H1 (cell line): ENCODE results near the gene CCDC127. TPM values are rescaled to one million over a fixed set of nuclear protein-coding genes. Genes with fewer than 3 reads are reported as not detected.

Source experiments
- CTCF ChIA-PET: fragments of 300-600 bp; sonication (Branson Sonifier 250); formaldehyde crosslinking; loops from one replicate; lab custom pipeline; 2021; ENCODE audit not compliant: partially characterized antibody; lab: Charles Lee
- POLR2A ChIA-PET: fragments of 300-600 bp; sonication (Branson Sonifier 250); formaldehyde crosslinking; loops from one replicate; lab custom pipeline; 2021; ENCODE audit warnings: inconsistent platforms; ENCODE audit not compliant: partially characterized antibody; lab: Charles Lee
- DNase-seq, 2 experiments: peaks; one replicate each; pipeline versions ENCODE4 v3.0.0 to v3.0.0-alpha.2; 2010 to 2022; ENCODE audit warnings: low spot score in 2 of 2, low read depth in 1 of 2, mixed read lengths in 1 of 2
- FAIRE-seq: peaks from 2 replicates; lab custom pipeline; 2011; peaks lifted over from hg19 to GRCh38; lab: Jason Lieb, UNC
- H2AFZ ChIP-seq: 2 replicates; pipeline ENCODE4 v1.8.1; 2012; ENCODE audit warnings: low read length, inconsistent platforms
- H2AK5ac ChIP-seq: 2 replicates; pipeline ENCODE4 v1.6.1; 2013; ENCODE audit warnings: low read depth, low read length
- H2BK120ac ChIP-seq: replicated peaks from 2 replicates; pipeline ENCODE3; 2013; ENCODE audit warnings: low read depth, low read length, inconsistent platforms
- H2BK12ac ChIP-seq: 2 replicates; pipeline ENCODE4 v1.6.1; 2013; ENCODE audit warnings: low read depth, low read length
- H2BK15ac ChIP-seq: 2 replicates; pipeline ENCODE4 v1.6.1; 2013; ENCODE audit warnings: low read length
- H2BK20ac ChIP-seq: 2 replicates; pipeline ENCODE4 v1.6.1; 2013; ENCODE audit warnings: low read length
- H2BK5ac ChIP-seq: 2 replicates; pipeline ENCODE4 v1.6.1; 2013; ENCODE audit warnings: low read depth, low read length
- H3K14ac ChIP-seq: 2 replicates; pipeline ENCODE4 v1.6.1; 2013; ENCODE audit warnings: inconsistent platforms; ENCODE audit not compliant: insufficient read length
- H3K18ac ChIP-seq: 2 replicates; pipeline ENCODE4 v1.6.1; 2013; ENCODE audit warnings: low read length; ENCODE audit errors: extremely low read depth
- H3K23ac ChIP-seq: 2 replicates; pipeline ENCODE4 v1.6.1; 2013; ENCODE audit warnings: inconsistent platforms; ENCODE audit not compliant: insufficient read length
- H3K23me2 ChIP-seq: 2 replicates; pipeline ENCODE4 v1.6.1; 2013; ENCODE audit warnings: low read depth, low read length
- H3K27ac ChIP-seq: 2 replicates; pipeline ENCODE4 v1.6.1; 2011; ENCODE audit warnings: low read depth, low read length, inconsistent platforms
- H3K27me3 ChIP-seq, 4 experiments: replicated peaks in 1 of 4; 1 replicate in 1 of 4; 2 replicates in 3 of 4; pipeline versions ENCODE4 v1.6.1 to v1.8.1; 2011 to 2013; ENCODE audit warnings: low read length in 3 of 4, mild to moderate bottlenecking in 3 of 4, inconsistent platforms in 2 of 4, mixed read lengths in 2 of 4, moderate library complexity in 1 of 4; ENCODE audit not compliant: control insufficient read depth in 3 of 4, insufficient read depth in 3 of 4; ENCODE audit errors: extremely low read depth in 1 of 4
- H3K36me3 ChIP-seq, 4 experiments: 2 replicates each; pipeline versions ENCODE4 v1.6.1 to v1.8.1; 2011 to 2013; ENCODE audit warnings: mild to moderate bottlenecking in 4 of 4, low read length in 3 of 4, moderate library complexity in 2 of 4, control low read depth in 1 of 4, inconsistent platforms in 1 of 4; ENCODE audit not compliant: insufficient read depth in 4 of 4, control insufficient read depth in 2 of 4
- H3K4ac ChIP-seq: replicated peaks from 2 replicates; pipeline ENCODE3; 2013; ENCODE audit warnings: low read length, low read depth, mixed read lengths, inconsistent platforms; ENCODE audit not compliant: insufficient read length
- H3K4me1 ChIP-seq, 4 experiments: replicated peaks in 1 of 4; 1 replicate in 1 of 4; 2 replicates in 3 of 4; pipeline versions ENCODE4 v1.6.1 to v1.8.1; 2011 to 2013; ENCODE audit warnings: low read length in 3 of 4, inconsistent platforms in 2 of 4, mixed read lengths in 1 of 4; ENCODE audit not compliant: insufficient read depth in 4 of 4, control insufficient read depth in 3 of 4
- H3K4me2 ChIP-seq, 2 experiments: 2 replicates each; pipeline versions ENCODE4 v1.6.1 to v1.8.1; 2011 to 2013; ENCODE audit warnings: low read depth in 2 of 2, low read length in 2 of 2, control low read depth in 1 of 2, inconsistent platforms in 1 of 2, mild to moderate bottlenecking in 1 of 2; ENCODE audit not compliant: insufficient read depth in 1 of 2
- H3K4me3 ChIP-seq, 4 experiments: fragments of 200-600, 300-600 bp in 1 of 4; sonication (generic), shearing (Covaris generic), sonication (Bioruptor Twin) in 1 of 4; 2 replicates each; pipeline versions ENCODE4 v1.5.1 to v1.8.1; 2011 to 2016; ENCODE audit warnings: low read length in 4 of 4, low read depth in 3 of 4, control low read depth in 2 of 4, inconsistent platforms in 2 of 4, mild to moderate bottlenecking in 2 of 4, mixed read lengths in 1 of 4, moderate library complexity in 1 of 4; ENCODE audit not compliant: insufficient read depth in 2 of 4; ENCODE audit errors: extremely low read depth in 1 of 4
- H3K56ac ChIP-seq: replicated peaks from 2 replicates; pipeline ENCODE3; 2013; ENCODE audit warnings: low read depth, mild to moderate bottlenecking, mixed read lengths, low read length, inconsistent platforms; ENCODE audit not compliant: insufficient read length
- H3K79me1 ChIP-seq: 2 replicates; pipeline ENCODE4 v1.6.1; 2013; ENCODE audit warnings: low read depth, low read length, control low read depth
- H3K79me2 ChIP-seq, 2 experiments: 2 replicates each; pipeline versions ENCODE4 v1.6.1 to v1.8.1; 2012 to 2013; ENCODE audit warnings: low read length in 2 of 2, mild to moderate bottlenecking in 2 of 2, inconsistent platforms in 1 of 2; ENCODE audit not compliant: insufficient read depth in 2 of 2, control insufficient read depth in 1 of 2
- H3K9ac ChIP-seq, 4 experiments: replicated peaks in 1 of 4; 1 replicate in 1 of 4; 2 replicates in 3 of 4; pipeline versions ENCODE4 v1.6.1 to v1.8.1; 2011 to 2013; ENCODE audit warnings: low read depth in 3 of 4, low read length in 3 of 4, control low read depth in 2 of 4, mild to moderate bottlenecking in 2 of 4, moderate library complexity in 2 of 4, inconsistent platforms in 1 of 4; ENCODE audit errors: extremely low read depth in 1 of 4
- H3K9me3 ChIP-seq, 2 experiments: 2 replicates each; pipeline versions ENCODE4 v1.6.1 to v1.8.1; 2012 to 2013; ENCODE audit warnings: mild to moderate bottlenecking in 2 of 2, moderate library complexity in 2 of 2, control low read depth in 1 of 2, inconsistent platforms in 1 of 2, low read depth in 1 of 2, low read length in 1 of 2, mixed read lengths in 1 of 2; ENCODE audit not compliant: insufficient read depth in 2 of 2
- H4K20me1 ChIP-seq, 2 experiments: replicated peaks in 1 of 2; 2 replicates each; pipeline versions ENCODE3 to v1.8.1; 2011 to 2013; ENCODE audit warnings: inconsistent platforms in 2 of 2, low read length in 2 of 2, mild to moderate bottlenecking in 1 of 2; ENCODE audit not compliant: insufficient read depth in 2 of 2, control insufficient read depth in 1 of 2
- H4K5ac ChIP-seq: 2 replicates; pipeline ENCODE4 v1.6.1; 2013; ENCODE audit warnings: low read length, low read depth, mixed read lengths, inconsistent platforms; ENCODE audit not compliant: insufficient read length
- H4K8ac ChIP-seq: 2 replicates; pipeline ENCODE4 v1.8.0; 2013; ENCODE audit warnings: mild to moderate bottlenecking, moderate library complexity, low read length, inconsistent platforms; ENCODE audit not compliant: insufficient read depth; ENCODE audit errors: extremely low read depth
- H4K91ac ChIP-seq: replicated peaks from 2 replicates; pipeline ENCODE3; 2013; ENCODE audit warnings: low read length, mixed read lengths, inconsistent platforms; ENCODE audit not compliant: insufficient read length
- BRCA1 ChIP-seq: IDR thresholded peaks from 2 replicates; pipeline ENCODE4 v1.6.1; 2012; ENCODE audit warnings: low read depth, low read length, improper control_type of control experiment
- POLR2A ChIP-seq, 2 experiments: IDR thresholded peaks; 1 replicate in 1 of 2; 2 replicates in 1 of 2; pipeline ENCODE4 v1.6.1; 2011; ENCODE audit warnings: low read depth in 2 of 2, low read length in 2 of 2, mild to moderate bottlenecking in 2 of 2; ENCODE audit errors: control extremely low read depth in 1 of 2
- POU5F1 ChIP-seq: IDR thresholded peaks from 2 replicates; pipeline ENCODE4 v1.6.1; 2011; ENCODE audit warnings: low read depth, mild to moderate bottlenecking, low read length, moderate library complexity
- SP4 ChIP-seq: IDR thresholded peaks from 2 replicates; pipeline ENCODE4 v1.6.1; 2012; ENCODE audit warnings: low read length, inconsistent platforms
- WGBS, 2 experiments: shearing (Covaris generic) in 1 of 2; methylation state at CpG; one replicate each; pipeline versions ENCODE4 v1.1.6 to v1.1.7; 2013 to 2015; ENCODE audit warnings: low lambda C conversion rate in 2 of 2, mixed read lengths in 2 of 2, inconsistent platforms in 1 of 2, low coverage in 1 of 2, missing lambda C conversion rate in 1 of 2; ENCODE audit not compliant: insufficient replicate concordance in 2 of 2, insufficient coverage in 1 of 2, insufficient read length in 1 of 2; ENCODE audit errors: extremely low coverage in 1 of 2, missing lambda C conversion rate in 1 of 2; 5-methylcytosine and 5-hydroxymethylcytosine counted together
- polyA plus RNA-seq, 7 experiments: library from polyadenylated mRNA; depleted of rRNA in 3 of 7; stranded (reverse) in 5 of 7; unstranded in 2 of 7; fragments of >200 nt in 5 of 7; fragments of 200-250 nt in 2 of 7; gene quantifications; 1 replicate in 5 of 7; 2 replicates in 1 of 7; 4 replicates in 1 of 7; pipeline versions ENCODE4 v1.2.1 to v1.2.3, GENCODE V29; 2011 to 2013; ENCODE audit warnings: missing spikeins in 2 of 7, mixed read lengths in 2 of 7
- total RNA-seq: library from RNA; stranded (reverse); fragmentation: NEBNext Ultra II Directional; extraction: Animal tissue kit (Norgen Biotek cat#: 25700); gene quantifications from 2 replicates; pipeline ENCODE4 v1.2.1, GENCODE V29; 2021

The CCDC127 gene
- total and polyA plus RNA-seq, 2 of the 8 experiments (the other 6 are each of a cell fraction or from before 2014, with no cell fraction given) = 2.9 to 8.0 TPM

DNA sequence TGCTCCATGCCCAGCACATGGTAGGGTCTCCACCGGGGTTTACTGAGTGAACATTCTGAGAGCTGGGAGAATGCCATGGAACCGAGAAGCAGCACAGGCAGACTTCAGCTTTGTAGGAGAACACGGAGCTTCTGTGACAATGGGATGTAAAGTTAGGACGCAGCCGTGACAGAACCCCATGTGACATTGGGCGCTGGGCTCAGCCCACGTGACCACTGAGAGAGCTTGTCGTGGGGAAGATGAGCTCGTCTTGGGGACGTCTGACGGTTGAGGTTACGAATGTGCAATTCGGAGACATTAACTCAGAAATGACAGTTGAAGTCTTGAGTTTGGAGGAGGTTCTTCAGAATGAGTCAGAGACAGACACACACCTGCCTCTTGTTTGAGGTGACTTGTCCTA, 13.7 kb upstream of the CCDC127 start:
- Histone ChIP-seq H2BK12ac (no peak overlapping the region), H3K4me2 (no peak overlapping the region), H3K4ac (no peak overlapping the region), H2AFZ (no peak overlapping the region), H4K5ac (no peak overlapping the region), H3K9ac (no peak overlapping the region), H3K23ac (no peak overlapping the region), H3K14ac (no peak overlapping the region), H3K4me3 (no peak overlapping the region), H2BK15ac (no peak overlapping the region), H2BK20ac (no peak overlapping the region), H2AK5ac (no peak overlapping the region), H3K4me1 (peaks cover 0 to 2% (median 0%) of the 10 kb centered on the region in 4 experiments; a peak in 1 of 7 replicates), H3K9me3 (no peaks in the 10 kb centered on the region), H3K79me2 (no peaks in the 10 kb centered on the region), H3K27me3 (no peaks in the 10 kb centered on the region), H3K79me1 (peaks cover 3% of the 10 kb centered on the region; the same call in 1 of the 2 replicates), H4K91ac (no peak overlapping the region), H3K23me2 (no peaks in the 10 kb centered on the region), H4K8ac (no peak overlapping the region), H3K56ac (no peak overlapping the region), H3K18ac (no peak overlapping the region), H3K27ac (no peak overlapping the region), H2BK120ac (no peak overlapping the region), H3K36me3 (peaks cover 10 to 55% (median 40%) of the 10 kb centered on the region in 4 experiments; a peak in 7 of 8 replicates), H4K20me1 (peaks cover 0 to 3% of the 10 kb centered on the region in 2 experiments), H2BK5ac (no peak overlapping the region)
- WGBS, 2 experiments = 93% methylated on average over 13 of the region's 13 CpGs; no CpG with 5 or more reads in 1 of the 2 experiments
- CTCF ChIA-PET = interaction anchor here (1.4 to 1.6 kb wide), 2 partner anchors 40 to 183 kb away, joined by 4 to 7 read pairs; partner anchors contain the start of gene LRRC14B
- POLR2A ChIA-PET = interaction anchor here (0.6 to 1.6 kb wide), 3 partner anchors 16 to 45 kb away, joined by 3 to 4 read pairs (median 3); no protein-coding TSS in a partner anchor
- DNase-seq (no peak), FAIRE-seq (no peak)
- TF ChIP-seq POLR2A (IDR thresholded peaks at IDR 0.05; ENCODE audit: control extremely low read depth in 1 of 2, low read depth in 2 of 2, low read length in 2 of 2) = no peak
- TF ChIP-seq BRCA1 = no peak
- TF ChIP-seq SP4 = no peak
- TF ChIP-seq POU5F1 = no peak
